GM08714 (cell line): ENCODE data around the gene PDS5A.
"Not testable (repeated sequence)": the region's sequence is repeated elsewhere in the genome, so short reads cannot be mapped to it uniquely, and the experiment has no call there.

Source experiments
- H3K4me3 ChIP-seq: fragments of 200-500 bp; sonication (Bioruptor generic); 2 replicates; pipeline ENCODE4 v1.5.1; 2014; ENCODE audit warnings: mild to moderate bottlenecking, low read length, inconsistent platforms
- ZNF274 ChIP-seq: IDR thresholded peaks from 2 replicates; pipeline ENCODE4 v1.6.1; 2012; ENCODE audit warnings: mild to moderate bottlenecking, low read depth, low read length

Gene PDS5A

DNA sequence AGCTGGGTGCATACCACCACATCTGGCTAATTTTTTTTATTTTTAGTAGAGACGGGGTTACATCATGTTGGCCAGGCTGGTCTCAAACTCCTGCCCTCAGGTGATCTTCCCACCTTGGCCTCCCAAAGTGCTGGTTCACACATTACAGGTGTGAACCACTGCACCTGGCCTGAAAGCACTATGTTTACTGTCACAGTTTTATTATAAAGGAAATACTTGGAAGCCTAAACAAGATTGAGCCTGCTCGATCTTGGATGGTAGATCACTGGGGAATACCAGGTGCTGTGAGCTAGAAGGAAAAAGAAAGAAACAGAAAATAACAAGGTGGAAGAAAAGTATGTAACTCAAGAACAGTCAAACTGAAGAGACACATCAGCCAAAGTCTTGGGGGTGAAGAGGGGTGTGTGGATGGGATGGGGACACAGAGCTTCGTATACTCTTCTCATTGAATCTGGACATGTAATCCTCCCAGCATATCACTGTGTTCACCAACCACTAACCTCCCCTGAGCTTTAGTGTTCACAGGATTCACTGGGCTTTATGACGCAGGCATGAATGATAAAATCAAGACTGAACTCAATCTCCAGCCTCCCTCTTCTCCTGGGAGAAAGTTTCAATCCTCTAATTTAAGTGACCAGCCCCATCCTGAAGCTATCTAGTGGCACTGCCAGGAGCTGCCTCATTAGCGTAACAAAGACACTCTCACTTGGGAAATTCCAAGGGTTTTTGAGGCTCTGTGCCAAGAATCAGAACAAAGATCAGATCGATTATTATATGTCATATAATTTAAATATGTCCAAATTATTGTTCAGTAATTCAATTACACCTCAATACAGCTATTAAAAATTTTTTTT is 40.9 kb downstream of the PDS5A start:
- TF ChIP-seq ZNF274, result no peak
- no peak overlapping the region for H3K4me3 ChIP-seq

DNA sequence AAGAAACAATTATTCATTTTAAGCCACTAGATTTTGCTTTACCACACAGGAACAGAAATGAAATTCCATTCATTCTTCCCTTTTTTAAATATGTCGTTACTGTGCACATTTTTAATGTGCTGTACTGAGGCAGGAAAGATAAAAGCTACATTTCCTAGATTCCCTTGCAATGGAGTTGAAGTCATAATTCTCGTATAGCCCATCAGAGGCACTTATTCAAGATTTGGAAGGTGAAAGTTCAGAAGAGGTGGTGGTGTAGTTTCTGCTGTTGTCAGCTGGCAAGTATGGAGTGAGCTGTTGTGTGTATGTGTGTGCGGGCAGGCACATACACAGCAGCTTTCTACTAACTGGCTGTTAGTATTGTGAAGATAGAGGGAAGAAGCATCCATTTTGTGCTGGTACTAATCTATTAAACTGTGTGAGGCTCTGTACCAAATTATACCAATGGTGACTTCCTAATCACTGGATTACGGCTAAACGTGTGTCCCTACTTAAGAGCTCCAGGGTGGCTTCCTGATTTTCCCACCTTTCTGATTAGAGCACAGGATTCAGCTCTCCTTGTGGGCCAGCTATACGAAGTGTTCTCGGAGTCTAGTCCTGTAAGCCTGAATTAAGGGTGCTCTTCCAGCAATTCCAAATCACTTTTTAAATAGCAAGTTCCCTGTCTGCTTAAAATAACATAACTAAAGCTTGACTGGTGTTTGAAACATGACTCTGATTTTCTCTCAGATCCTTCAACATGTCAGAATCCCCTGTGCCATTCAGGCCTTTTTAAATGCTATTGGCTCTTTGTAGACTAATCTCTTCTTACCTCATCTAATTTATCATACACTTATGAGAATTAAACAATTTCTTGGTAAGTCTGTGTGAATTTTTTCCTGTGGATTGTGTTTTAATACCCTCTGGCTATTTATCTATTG is 43.8 kb downstream of the PDS5A start:
- H3K4me3 ChIP-seq, result no peak overlapping the region
- no peak for TF ChIP-seq ZNF274

DNA sequence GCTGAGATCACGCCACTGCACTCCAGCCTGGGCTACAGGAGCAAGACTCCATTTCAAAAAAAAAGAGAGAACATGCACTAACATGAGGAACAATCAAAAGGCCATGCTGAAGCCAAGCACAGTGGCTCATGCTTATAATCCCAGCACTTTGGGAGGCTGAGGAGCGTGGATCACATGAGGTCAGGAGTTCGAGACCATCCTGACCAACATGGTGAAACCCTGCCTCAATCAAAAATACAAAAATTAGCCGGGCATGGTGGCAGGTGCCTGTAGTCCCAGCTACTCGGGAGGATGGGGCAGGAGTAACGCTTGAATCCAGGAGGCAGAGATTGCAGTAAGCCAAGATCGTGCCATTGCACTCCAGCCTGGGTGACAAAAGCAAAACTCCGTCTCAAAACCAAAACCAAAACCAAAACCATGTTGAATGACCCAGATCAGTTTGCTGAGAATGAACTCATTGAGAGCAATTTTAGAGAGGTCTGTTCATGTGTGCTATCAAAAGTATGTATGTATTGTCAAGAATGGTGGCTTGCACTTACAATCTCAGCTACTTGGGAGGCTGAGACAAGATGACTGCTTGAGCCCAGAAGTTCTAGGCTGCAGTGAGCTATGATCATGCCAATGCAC is 44.8 kb downstream of the PDS5A start:
- peak overlapping the region; percentile 20; the same call in 1 of the 2 replicates for H3K4me3 ChIP-seq

DNA sequence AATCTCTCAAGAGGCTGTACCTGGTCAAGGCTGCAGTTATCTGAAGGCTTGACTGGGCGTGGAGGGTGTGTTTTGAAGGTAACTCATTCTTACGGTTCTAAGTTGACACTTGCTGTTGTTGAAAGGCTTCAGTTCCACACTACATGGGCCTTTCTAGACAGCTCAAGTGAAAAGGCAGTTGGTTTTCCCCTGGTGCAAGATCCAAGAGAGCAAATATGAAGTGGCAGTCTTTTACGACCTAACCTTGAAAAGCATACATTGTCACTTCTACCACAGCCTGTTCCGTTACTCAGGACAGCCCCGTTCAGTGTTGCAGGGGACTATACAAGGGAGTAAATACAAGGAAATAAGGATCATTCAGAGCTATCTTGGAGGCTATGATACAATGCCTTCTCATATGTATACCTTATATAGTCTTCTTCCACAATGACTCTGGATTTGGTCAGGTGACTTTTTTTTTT is 46.2 kb downstream of the PDS5A start:
- no peak overlapping the region for H3K4me3 ChIP-seq
- TF ChIP-seq ZNF274, result no peak

More for the DNA sequence above, 44.8 kb downstream of the PDS5A start:
- no peak for TF ChIP-seq ZNF274

DNA sequence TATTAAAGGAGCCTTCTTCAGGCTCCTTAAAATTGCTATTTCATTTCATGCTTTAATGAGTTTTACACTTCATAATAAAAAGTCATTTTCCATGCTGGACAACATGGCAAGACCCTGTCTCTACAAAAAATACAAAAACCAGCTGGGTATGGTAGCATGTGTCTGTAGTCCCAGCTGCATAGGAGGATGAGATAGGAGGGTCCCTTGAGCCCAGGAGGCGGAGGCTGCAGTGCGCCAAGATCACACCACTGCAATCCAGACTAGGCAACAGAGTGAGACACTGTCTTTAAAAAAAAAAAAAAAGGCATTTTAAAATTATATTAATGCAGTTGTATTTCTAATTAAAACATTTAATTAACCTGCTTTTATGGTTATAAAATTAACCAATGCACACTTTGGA is 49.2 kb downstream of the PDS5A start:
- no peak overlapping the region for H3K4me3 ChIP-seq
- TF ChIP-seq ZNF274, result no peak

DNA sequence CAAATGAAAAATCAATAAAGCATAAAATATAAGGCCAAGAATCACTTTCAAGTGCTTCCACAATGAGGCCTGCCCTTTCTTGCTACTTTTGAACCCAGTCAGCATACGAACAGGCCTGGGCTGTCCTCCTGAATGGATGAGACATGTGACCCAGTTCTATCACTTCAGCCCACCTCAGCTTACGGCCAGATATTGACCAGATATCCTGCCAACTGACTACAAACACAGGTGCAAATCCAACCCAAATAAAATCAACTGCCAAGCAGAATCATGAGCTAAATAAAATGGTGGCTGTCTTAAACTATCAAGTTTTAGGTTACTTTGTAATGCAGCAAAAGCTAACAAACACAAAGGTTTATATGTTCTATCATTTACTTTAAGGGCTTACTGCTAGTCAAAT is 53.7 kb downstream of the PDS5A start:
- no peak overlapping the region for H3K4me3 ChIP-seq
- TF ChIP-seq ZNF274, result no peak

DNA sequence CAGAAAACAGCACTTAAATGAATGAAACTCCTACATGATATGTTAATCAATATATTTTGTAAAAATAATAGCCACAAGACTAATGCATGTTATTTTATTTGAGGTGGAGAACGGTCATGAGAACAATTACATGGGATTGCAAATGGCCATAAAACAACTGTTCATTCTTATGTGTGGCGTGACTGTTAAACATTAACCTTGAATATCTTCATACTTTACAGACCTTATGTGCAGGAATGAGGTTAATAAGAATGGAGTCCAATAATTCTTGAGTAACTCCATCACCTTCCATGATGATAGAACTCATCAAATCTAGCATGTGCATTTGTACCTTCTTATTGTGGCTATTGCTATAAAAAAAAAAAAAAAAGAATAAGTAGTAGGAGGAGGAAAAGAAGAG is 55.3 kb downstream of the PDS5A start:
- no peak overlapping the region for H3K4me3 ChIP-seq
- no peak for TF ChIP-seq ZNF274

DNA sequence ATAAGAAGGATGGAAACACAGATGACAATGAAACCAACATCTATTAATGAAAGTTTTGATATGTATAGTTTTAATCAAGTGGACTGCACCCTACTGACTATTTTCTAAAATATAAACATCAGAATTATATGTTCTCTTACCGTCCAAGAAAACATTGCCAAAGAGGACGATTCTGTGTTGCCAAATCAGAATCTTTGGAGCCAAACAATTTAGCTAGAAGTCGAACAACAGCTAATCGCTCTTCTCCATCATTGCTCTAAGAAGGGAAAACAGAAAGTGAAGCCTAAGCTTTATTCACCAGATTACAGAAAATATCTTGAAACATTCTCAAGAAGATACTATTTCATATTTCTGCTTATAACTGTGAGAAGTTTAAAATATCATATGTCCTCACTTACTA is 64.2 kb downstream of the PDS5A start:
- TF ChIP-seq ZNF274, result no peak

DNA sequence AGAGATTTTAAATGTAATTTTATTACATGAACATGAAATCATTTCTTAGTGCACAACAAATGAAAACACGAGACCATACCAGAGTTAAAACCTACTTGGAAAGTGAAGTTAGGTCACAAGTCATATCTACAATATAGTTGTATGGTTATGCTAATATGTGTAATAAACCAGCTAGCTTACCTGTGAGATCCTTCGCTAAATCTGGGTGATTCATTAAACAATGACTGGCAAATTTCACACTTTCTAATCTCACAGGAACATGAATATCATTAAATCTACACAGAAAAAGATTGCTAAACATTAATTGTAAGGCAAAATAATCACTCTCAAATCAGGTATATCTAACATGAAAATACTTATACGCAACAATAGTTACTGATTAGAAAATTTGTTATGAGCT is 67.6 kb downstream of the PDS5A start:
- H3K4me3 ChIP-seq, result no peak overlapping the region
- TF ChIP-seq ZNF274, result no peak

More for the DNA sequence above, 64.2 kb downstream of the PDS5A start:
- no peak overlapping the region for H3K4me3 ChIP-seq

DNA sequence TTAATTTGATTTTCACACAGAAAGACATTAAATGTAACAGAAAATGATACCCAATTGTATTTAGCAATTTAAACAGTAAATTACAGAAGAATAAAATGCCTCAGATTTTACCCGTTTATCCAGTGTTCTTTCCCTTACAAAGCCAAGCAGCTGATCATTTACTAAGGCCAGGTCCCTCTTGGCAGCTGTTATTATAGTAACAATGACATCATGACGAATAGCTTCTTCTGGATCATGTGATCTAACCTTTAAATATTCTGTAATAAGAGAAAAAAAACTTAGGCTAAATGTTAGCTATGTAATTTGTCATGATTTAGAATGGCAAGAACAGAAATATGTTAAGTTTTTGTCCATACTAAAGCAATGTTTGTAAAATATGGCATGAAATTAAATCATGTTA is 69.4 kb downstream of the PDS5A start:
- H3K4me3 ChIP-seq, result no peak overlapping the region
- TF ChIP-seq ZNF274, result no peak

DNA sequence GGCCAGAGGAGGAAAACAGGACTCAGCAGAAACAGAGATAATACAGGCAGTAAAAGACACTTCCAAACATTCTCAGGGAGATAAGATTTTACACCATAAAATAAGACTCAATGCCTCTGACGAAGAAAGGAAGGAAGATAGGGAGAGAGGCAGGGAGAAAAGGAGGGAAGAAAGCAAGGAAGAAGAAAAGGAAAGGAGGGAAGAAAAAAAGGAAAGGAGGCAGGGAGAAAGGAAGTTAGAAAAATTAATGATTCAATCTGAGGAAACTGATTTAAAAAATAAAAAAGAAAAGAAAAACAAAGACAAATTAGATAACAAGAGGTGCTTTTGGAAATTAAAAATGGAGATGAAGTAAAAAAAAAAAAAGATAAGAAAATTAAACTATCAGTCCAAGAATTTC is 72.1 kb downstream of the PDS5A start:
- no peak for TF ChIP-seq ZNF274
- no peak overlapping the region for H3K4me3 ChIP-seq

DNA sequence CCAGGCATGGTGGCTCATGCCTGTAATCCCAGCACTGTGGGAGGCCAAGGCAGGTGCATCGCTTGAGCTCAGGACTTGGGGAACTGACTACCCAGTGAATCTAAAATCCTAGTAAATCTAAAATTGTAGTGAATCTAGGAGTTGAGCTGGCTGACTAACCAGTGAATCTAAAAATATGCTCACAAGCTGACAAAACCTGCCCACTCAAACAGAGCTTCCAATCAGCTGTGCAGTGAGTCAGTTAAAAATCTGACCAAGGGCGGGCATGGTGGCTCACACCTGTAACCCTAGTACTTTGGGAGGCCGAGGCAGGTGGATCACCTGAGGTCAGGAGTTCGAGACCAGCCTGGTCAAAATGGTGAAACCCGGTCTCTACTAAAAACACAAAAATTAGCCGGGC is 72.7 kb downstream of the PDS5A start:
- not testable (repeated sequence) for H3K4me3 ChIP-seq

DNA sequence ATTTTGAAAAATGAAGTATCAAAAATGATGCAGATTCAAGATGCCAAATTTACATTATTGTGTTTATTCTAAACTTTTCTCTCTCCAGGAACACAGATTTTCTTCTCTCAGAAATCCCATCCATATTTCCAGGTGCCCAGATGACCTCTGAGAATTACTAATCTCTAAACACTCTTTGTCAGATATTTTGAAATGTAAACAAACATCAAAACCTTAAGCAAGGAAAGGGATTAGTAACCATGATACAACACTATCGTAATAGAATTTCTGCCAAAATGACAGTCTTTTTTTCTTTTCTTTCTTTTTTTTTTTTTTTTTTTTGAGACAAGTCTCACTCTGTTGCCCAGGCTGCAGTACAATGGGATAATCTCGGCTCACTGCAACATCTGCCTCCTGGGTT is 76.7 kb downstream of the PDS5A start:
- H3K4me3 ChIP-seq, result no peak overlapping the region
- TF ChIP-seq ZNF274, result no peak

DNA sequence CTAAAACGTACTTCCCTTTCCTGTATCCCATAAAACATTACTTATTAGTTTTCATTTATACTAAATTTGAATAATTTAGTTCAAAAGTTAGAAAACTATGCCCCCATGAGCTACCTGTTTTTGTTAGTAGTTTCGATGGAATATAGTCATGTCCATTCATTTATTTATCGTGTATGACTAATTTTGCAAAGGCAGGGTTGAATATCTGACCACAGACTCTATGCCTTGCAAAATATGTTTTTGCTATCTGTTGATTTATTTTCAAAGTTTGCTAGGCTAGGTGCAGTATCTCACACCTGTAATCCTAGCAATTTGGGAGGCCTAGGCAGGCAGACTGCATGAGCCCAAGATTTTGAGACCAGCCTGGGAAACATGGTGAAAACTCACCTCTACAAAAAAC is 78.4 kb downstream of the PDS5A start:
- H3K4me3 ChIP-seq, result no peak overlapping the region
- no peak for TF ChIP-seq ZNF274
